WI38 (cell line): ENCODE data around the gene PCDHA12.
A peak's percentile ranks its signal among the peaks of the same experiment; 100 is the strongest.

ENCODE experiments used
- H3K4me3 ChIP-seq: 2 replicates; pipeline ENCODE4 v1.5.1; 2011; ENCODE audit warnings: low read depth, mild to moderate bottlenecking, control low read depth, low read length
- TF ChIP-seq, protein P1 (sequence below): IDR thresholded peaks from 2 replicates; pipeline ENCODE4 v1.5.1; 2012; ENCODE audit warnings: low read depth, mild to moderate bottlenecking, control low read depth, low read length

The PCDHA12 gene

DNA sequence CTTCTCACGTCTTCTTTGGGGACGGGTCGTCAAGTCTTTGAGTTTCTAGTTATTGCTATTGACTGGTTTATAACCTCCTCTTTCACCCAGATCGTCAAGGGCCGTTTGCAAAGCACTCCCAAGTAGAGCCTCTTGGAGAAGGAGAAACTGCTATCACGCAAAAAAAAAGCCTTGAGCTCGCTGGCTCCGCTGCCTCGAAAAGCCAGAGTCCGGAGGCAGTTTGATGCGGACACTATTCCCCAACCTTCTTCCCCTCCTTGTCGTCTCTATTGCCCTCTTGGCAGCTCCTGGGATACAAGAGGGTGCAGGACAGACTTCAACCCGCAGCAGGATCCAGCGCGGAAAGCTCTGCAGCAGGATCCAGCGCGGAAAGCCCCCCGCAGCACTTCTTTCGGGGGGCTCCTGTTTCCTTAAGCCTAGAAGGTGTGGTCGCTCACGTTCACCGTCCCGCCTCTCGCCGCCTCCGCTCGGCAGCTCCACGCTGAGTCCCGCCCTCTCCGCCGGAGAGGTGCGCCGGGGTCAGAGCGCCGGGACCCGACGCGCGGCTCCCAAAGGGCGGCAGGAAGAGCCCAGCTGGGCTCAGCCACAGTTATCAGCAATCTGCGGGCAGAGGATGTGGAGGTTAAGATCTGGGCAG is 50.8 kb downstream of the PCDHA12 start, which contains the start of gene PCDHAC1:
PCDHAC1 (plus strand) TSS at position 494 of the 637 bp plus-strand sequence. CDS start 594 bp downstream, outside the sequence.
- TF ChIP-seq, protein P1, sequence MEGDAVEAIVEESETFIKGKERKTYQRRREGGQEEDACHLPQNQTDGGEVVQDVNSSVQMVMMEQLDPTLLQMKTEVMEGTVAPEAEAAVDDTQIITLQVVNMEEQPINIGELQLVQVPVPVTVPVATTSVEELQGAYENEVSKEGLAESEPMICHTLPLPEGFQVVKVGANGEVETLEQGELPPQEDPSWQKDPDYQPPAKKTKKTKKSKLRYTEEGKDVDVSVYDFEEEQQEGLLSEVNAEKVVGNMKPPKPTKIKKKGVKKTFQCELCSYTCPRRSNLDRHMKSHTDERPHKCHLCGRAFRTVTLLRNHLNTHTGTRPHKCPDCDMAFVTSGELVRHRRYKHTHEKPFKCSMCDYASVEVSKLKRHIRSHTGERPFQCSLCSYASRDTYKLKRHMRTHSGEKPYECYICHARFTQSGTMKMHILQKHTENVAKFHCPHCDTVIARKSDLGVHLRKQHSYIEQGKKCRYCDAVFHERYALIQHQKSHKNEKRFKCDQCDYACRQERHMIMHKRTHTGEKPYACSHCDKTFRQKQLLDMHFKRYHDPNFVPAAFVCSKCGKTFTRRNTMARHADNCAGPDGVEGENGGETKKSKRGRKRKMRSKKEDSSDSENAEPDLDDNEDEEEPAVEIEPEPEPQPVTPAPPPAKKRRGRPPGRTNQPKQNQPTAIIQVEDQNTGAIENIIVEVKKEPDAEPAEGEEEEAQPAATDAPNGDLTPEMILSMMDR: no peak
- H3K4me3 ChIP-seq: peak within 1 kb of the TSS; percentile 17; the same call in 1 of the 2 replicates

DNA sequence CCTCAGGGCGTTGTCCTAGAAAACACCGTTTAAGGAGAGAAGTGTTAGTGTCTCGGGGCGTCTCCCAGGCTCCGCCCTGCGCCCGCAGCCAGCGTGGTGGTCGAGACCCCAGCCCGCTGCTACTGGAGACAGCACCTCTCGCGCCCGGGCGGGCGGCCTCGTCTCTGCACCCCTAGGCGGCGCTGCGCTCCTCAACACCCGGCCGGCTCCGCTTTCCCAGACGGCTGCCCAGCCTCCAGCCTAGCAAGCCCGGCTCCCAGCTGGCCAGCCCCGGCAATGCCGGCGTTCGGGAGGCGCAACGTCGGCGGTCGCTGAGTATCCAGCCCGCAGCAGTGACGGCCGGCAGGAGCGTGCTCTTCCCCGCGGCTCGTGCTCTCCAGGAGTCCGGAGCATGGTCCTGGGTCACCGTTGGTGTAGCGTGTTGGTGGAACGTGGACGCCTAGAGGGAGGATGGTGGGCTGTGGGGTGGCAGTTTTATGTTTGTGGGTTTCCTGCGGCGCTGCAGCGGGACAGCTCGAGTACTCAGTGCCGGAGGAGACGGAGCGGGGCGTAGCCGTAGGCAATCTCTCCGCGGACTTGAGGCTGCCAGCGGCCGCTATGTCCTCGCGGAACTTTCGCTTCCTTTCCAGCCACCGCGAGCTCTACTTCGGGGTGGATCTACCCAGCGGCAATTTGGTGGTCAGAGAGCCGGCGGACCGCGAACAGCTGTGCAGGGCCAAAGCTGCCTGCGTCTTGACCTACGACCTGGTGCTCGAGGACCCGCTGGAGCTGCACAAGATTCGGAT is 51.5 kb downstream of the PCDHA12 start:
- TF ChIP-seq, protein P1: no peak
- H3K4me3 ChIP-seq: peak overlapping the region; percentile 17; the same call in 1 of the 2 replicates

- TF ChIP-seq, protein P1: no peak
- no peak overlapping the region for H3K4me3 ChIP-seq
Measured at GRCh38 chr5:140927228-140927573, 52.1 kb downstream of the PCDHA12 start.
